Fibroblast of mammary gland (primary cell): ENCODE results near the gene RBM17.
"Not testable (repeated sequence)": the region's sequence is repeated elsewhere in the genome, so short reads cannot be mapped to it uniquely, and the experiment has no call there.

ENCODE experiments used
- DNase-seq: peaks from one replicate; pipeline ENCODE4 v3.0.0-alpha.2; 2010; ENCODE audit warnings: low read depth
- H3K4me3 ChIP-seq: 2 replicates; pipeline ENCODE4 v1.5.1; 2011; ENCODE audit warnings: low read depth, mild to moderate bottlenecking, low read length, moderate library complexity; ENCODE audit not compliant: control insufficient read depth
- TF ChIP-seq, protein P1 (sequence below): conservative IDR thresholded peaks from 2 replicates; pipeline ENCODE4 v1.5.1; 2011; ENCODE audit warnings: low read depth, low read length, inconsistent platforms; ENCODE audit not compliant: control insufficient read depth, insufficient read depth

The RBM17 gene

DNA sequence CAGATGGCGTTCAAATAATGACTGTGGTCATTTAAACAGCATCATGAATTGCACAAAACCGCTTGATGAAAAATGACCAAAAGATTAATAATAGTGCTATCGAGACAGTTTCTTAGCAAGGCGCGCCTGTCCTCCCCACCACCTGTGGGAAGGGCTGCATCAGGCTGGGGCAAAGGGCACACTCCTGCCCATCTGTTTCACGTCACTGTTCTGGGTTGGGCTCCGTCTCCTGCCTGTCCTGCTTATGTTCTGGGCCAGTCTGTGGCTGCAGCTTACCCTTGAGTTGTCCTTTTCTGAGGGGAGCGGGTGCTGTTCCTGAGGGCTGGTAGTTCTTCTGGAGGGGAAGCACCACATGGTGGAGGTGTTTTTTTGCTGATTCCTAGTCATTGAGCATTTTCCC is 13.3 kb downstream of the RBM17 start:
- no peak overlapping the region for H3K4me3 ChIP-seq
- no peak for DNase-seq
- TF ChIP-seq, protein P1, sequence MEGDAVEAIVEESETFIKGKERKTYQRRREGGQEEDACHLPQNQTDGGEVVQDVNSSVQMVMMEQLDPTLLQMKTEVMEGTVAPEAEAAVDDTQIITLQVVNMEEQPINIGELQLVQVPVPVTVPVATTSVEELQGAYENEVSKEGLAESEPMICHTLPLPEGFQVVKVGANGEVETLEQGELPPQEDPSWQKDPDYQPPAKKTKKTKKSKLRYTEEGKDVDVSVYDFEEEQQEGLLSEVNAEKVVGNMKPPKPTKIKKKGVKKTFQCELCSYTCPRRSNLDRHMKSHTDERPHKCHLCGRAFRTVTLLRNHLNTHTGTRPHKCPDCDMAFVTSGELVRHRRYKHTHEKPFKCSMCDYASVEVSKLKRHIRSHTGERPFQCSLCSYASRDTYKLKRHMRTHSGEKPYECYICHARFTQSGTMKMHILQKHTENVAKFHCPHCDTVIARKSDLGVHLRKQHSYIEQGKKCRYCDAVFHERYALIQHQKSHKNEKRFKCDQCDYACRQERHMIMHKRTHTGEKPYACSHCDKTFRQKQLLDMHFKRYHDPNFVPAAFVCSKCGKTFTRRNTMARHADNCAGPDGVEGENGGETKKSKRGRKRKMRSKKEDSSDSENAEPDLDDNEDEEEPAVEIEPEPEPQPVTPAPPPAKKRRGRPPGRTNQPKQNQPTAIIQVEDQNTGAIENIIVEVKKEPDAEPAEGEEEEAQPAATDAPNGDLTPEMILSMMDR: no peak

DNA sequence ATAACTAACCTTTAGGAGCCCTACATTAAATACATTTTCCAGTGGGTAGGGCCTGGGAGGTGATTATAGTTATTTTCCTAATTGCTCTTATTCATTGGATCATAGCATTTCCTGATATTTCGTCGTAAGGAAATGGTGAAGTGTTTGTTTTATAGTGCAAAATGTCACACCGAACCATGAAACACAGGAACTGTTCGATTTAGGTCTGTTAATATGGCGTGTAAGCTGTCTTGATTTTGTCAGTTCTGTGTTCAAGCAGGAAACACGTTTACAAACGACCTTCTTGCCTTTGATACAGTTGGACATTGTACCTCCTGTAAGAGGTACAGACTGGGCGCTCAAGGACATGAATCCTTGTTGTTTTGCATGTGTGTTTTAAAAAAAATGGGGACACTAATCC is 14.8 kb downstream of the RBM17 start:
- TF ChIP-seq, protein P1: no peak
- no peak overlapping the region for H3K4me3 ChIP-seq
- no peak for DNase-seq

DNA sequence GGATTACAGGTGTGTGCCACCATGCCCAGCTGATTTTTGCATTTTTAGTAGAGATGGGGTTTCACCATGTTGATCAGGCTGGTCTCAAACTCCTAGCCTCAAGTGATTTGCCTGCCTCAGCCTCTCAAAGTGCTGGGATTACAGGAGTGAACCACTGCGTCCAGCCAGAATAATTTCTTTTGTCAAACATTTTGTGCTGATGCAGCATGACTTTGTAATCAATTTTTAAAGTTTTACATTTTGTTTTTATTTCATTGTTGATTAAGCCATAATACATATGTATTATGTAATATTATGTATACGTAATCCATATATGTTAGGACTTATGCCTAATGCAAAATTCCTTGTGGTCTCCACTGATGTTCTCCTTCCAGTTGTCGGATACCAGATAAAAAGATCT is 18.8 kb downstream of the RBM17 start:
- H3K4me3 ChIP-seq, DNase-seq: not testable (repeated sequence)

DNA sequence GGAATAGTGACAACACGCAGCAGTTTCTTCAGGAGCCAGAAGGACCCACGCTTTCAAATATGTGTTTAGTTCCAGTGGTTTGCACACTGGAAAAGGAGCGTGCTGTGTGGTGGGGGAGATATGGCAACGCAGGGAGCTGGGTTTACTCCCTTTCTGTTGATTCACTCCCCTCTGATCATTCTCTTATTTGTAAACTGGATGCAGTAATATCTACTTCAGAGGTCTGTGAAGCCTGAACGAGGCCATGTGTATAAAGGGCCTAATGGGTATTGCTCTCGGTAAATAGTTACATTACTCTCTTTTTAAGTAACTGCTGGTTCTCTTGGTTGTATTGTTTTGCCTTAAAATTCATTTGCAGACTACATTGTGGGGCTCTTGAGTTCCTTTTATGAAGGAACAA is 19.2 kb downstream of the RBM17 start:
- H3K4me3 ChIP-seq: no peak overlapping the region
- TF ChIP-seq, protein P1: no peak
- no peak for DNase-seq

DNA sequence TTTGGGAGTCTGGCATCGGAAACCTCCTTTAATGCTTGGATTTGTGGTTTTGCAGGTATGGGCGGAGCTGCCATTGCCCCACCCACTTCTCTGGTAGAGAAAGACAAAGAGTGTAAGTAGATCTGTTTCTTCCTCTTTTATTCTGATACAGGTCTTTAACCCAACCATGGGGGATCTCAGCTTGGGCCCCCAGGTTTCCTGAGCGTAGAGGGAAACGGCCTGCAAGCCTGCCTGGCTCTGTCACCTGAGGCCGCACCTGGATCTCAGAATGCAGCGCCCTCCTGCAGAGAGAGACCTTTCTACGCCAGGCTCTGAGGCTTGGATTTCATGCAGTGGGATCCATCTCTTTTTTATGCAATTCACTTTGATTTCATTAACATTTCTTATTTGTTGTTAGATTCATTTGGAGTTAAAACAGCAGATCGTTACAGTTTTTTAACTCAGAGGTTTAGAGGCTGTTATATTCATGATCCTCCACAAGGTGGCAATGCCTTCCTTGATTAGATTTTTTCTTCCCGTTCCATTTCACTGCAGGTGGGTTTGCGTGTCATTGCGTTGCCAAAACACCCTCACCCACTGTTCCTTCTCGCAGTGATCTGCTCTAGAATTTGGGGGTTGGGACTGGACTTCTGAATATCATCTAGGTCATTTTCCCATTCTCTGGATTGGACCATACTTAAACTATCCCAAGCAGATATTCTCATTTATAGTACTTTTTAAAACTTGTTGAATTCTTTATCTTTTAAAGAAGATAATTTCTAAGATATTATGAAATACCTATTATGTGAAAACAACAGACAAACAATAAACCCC is 20.0 kb downstream of the RBM17 start:
- TF ChIP-seq, protein P1: peak; percentile 71
- peak; percentile 59 for DNase-seq
- H3K4me3 ChIP-seq: no peak overlapping the region

DNA sequence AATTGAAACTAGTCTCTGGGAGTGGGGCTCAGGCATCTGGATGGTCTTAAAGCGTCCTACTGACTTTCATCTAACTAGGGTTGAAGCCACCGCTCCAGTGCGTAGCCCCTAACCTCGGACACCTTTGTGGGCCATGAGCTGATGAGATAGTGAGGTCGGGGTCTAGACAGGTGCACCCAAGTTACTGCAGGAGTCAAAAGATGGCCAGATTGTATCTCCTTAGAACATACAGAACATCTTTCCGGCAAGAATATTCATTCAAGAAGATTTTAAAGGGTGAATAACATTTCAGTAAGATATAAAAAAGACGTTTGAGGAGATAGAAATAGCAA is 20.6 kb downstream of the RBM17 start:
- no peak overlapping the region for H3K4me3 ChIP-seq
- no peak for DNase-seq
- TF ChIP-seq, protein P1: no peak

DNA sequence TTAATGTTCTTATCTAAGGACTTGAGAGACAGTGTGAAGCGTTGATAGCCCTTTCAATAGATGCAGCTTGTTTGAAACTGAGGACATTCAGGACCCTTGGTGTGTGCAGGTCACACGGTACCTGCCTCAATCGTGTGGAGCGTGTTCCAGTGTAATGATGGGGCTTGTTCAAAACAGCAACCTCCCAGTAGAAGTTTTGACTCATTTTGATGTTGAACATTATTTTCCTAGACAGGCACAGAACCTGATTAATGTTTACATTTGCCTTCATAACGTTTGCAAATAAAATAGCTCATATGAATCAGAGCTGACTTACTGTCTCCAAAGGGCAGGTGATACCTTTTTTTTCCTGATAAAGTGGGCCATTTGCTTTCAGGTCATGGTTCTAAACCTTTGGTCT is 21.3 kb downstream of the RBM17 start:
- H3K4me3 ChIP-seq: no peak overlapping the region
- TF ChIP-seq, protein P1: no peak
- no peak for DNase-seq
